WTC11 (cell line): ENCODE measurements around the gene SASH3. TPM values are rescaled to one million over a fixed set of nuclear protein-coding genes. Genes with fewer than 3 reads are reported as not detected.
"Not testable (repeated sequence)": the region's sequence is repeated elsewhere in the genome, so short reads cannot be mapped to it uniquely, and the experiment has no call there.

Source experiments
- ATAC-seq: fragments of 200-7000 bp; cut with Tn5 transposase; 2 replicates; pipeline ENCODE4 v1.10.0; 2021; ENCODE audit warnings: mild to moderate bottlenecking, moderate library complexity
- CTCF ChIA-PET: fragments of 300-600 bp; sonication (Branson Sonifier 250); formaldehyde crosslinking; loops from one replicate; lab custom pipeline; 2021; ENCODE audit warnings: antibody characterized with exemption; lab: Charles Lee
- POLR2A ChIA-PET: fragments of 350-600 bp; sonication (Branson Sonifier 250); formaldehyde crosslinking; loops from one replicate; lab custom pipeline; 2021; ENCODE audit warnings: antibody characterized with exemption; lab: Charles Lee
- DNase-seq: peaks from one replicate; pipeline ENCODE4 v3.0.0; 2021; ENCODE audit warnings: low spot score
- H3K27ac Mint-ChIP-seq: 2 replicates; pipeline ENCODE4 v1.8.0; 2021; ENCODE audit warnings: mixed read lengths
- H3K27me3 Mint-ChIP-seq: 2 replicates; pipeline ENCODE4 v1.8.0; 2021; ENCODE audit warnings: low read depth, mild to moderate bottlenecking, moderate library complexity, mixed read lengths
- H3K36me3 Mint-ChIP-seq: 2 replicates; pipeline ENCODE4 v1.8.0; 2021; ENCODE audit warnings: mixed read lengths
- H3K4me1 Mint-ChIP-seq: 2 replicates; pipeline ENCODE4 v1.8.0; 2022; ENCODE audit warnings: mixed read lengths
- H3K4me3 Mint-ChIP-seq: 2 replicates; pipeline ENCODE4 v1.8.0; 2021; ENCODE audit warnings: mild to moderate bottlenecking, moderate library complexity, mixed read lengths
- H3K9me3 Mint-ChIP-seq: 2 replicates; pipeline ENCODE4 v1.8.0; 2021; ENCODE audit warnings: mixed read lengths
- AR ChIP-seq: fragments of 250-450 bp; sonication (Bioruptor Pico); IDR thresholded peaks from 2 replicates; pipeline ENCODE4 v1.9.0; 2021; ENCODE audit warnings: mild to moderate bottlenecking
- ARID4B ChIP-seq: sonication (generic); formaldehyde crosslinking; IDR thresholded peaks from 2 replicates; pipeline ENCODE4 v1.8.0; 2023; ENCODE audit warnings: missing genetic modification reagents, mild to moderate bottlenecking, borderline replicate concordance
- ATF2 ChIP-seq: sonication (generic); formaldehyde crosslinking; IDR thresholded peaks from 2 replicates; pipeline ENCODE4 v1.8.1; 2022; ENCODE audit warnings: low read depth, missing genetic modification reagents, borderline replicate concordance
- ATF3 ChIP-seq: sonication (generic); formaldehyde crosslinking; conservative IDR thresholded peaks from 2 replicates; pipeline ENCODE4 v1.8.1; 2022; ENCODE audit warnings: mild to moderate bottlenecking, missing genetic modification reagents
- E2F1 ChIP-seq: sonication (generic); formaldehyde crosslinking; IDR thresholded peaks from 2 replicates; pipeline ENCODE4 v1.8.0; 2022; ENCODE audit warnings: mild to moderate bottlenecking, missing genetic modification reagents
- E2F5 ChIP-seq: sonication (generic); formaldehyde crosslinking; IDR thresholded peaks from 2 replicates; pipeline ENCODE4 v1.8.1; 2022; ENCODE audit warnings: mild to moderate bottlenecking, moderate library complexity, missing genetic modification reagents
- EMX1 ChIP-seq: fragments of 250-450 bp; sonication (Bioruptor Pico); IDR thresholded peaks from 2 replicates; pipeline ENCODE4 v1.8.0; 2021; ENCODE audit warnings: mild to moderate bottlenecking
- ETV6 ChIP-seq: sonication (generic); formaldehyde crosslinking; IDR thresholded peaks from 2 replicates; pipeline ENCODE4 v1.8.1; 2022; ENCODE audit warnings: mild to moderate bottlenecking, missing genetic modification reagents
- HMGA2 ChIP-seq: fragments of 250-450 bp; sonication (Bioruptor Pico); IDR thresholded peaks from 2 replicates; pipeline ENCODE4 v1.4.0; 2021; ENCODE audit warnings: mild to moderate bottlenecking, moderate library complexity
- MXD4 ChIP-seq: fragments of 250-450 bp; sonication (Bioruptor Pico); IDR thresholded peaks from 2 replicates; pipeline ENCODE4 v1.8.0; 2021; ENCODE audit warnings: mild to moderate bottlenecking, moderate library complexity, borderline replicate concordance
- NFATC4 ChIP-seq: fragments of 250-450 bp; sonication (Bioruptor Pico); IDR thresholded peaks from 2 replicates; pipeline ENCODE4 v1.9.0; 2021; ENCODE audit warnings: mild to moderate bottlenecking
- NR1H2 ChIP-seq: sonication (generic); formaldehyde crosslinking; IDR thresholded peaks from 2 replicates; pipeline ENCODE4 v1.9.0; 2021; ENCODE audit warnings: mild to moderate bottlenecking, moderate library complexity, missing genetic modification reagents
- PRRX2 ChIP-seq: fragments of 250-450 bp; sonication (Bioruptor Pico); IDR thresholded peaks from 2 replicates; pipeline ENCODE4 v1.8.0; 2021; ENCODE audit warnings: mild to moderate bottlenecking
- RELA ChIP-seq: sonication (generic); formaldehyde crosslinking; IDR thresholded peaks from 2 replicates; pipeline ENCODE4 v1.8.1; 2022; ENCODE audit warnings: missing genetic modification reagents, mild to moderate bottlenecking, borderline replicate concordance
- SMAD4 ChIP-seq: sonication (generic); formaldehyde crosslinking; IDR thresholded peaks from 2 replicates; pipeline ENCODE4 v1.8.0; 2022; ENCODE audit warnings: mild to moderate bottlenecking, missing genetic modification reagents
- SP1 ChIP-seq: sonication (generic); formaldehyde crosslinking; conservative IDR thresholded peaks from 2 replicates; pipeline ENCODE4 v1.8.1; 2022; ENCODE audit warnings: missing genetic modification reagents
- TCF7 ChIP-seq: sonication (generic); formaldehyde crosslinking; IDR thresholded peaks from 2 replicates; pipeline ENCODE4 v1.8.0; 2022; ENCODE audit warnings: mild to moderate bottlenecking, low read depth, missing genetic modification reagents, moderate library complexity
- TEAD4 ChIP-seq: sonication (generic); formaldehyde crosslinking; IDR thresholded peaks from 2 replicates; pipeline ENCODE4 v1.8.0; 2022; ENCODE audit warnings: mild to moderate bottlenecking, missing genetic modification reagents
- ZNF121 ChIP-seq: sonication (generic); formaldehyde crosslinking; IDR thresholded peaks from 2 replicates; pipeline ENCODE4 v1.8.0; 2023; ENCODE audit warnings: missing genetic modification reagents
- ZNF138 ChIP-seq: sonication (generic); formaldehyde crosslinking; conservative IDR thresholded peaks from 2 replicates; pipeline ENCODE4 v1.8.1; 2022; ENCODE audit warnings: mild to moderate bottlenecking, moderate library complexity, missing genetic modification reagents
- ZNF219 ChIP-seq: sonication (generic); formaldehyde crosslinking; IDR thresholded peaks from 2 replicates; pipeline ENCODE4 v1.8.0; 2023; ENCODE audit warnings: missing genetic modification reagents, mild to moderate bottlenecking, borderline replicate concordance
- ZNF263 ChIP-seq: sonication (generic); formaldehyde crosslinking; IDR thresholded peaks from 2 replicates; pipeline ENCODE4 v1.8.1; 2022; ENCODE audit warnings: low read depth, mild to moderate bottlenecking, moderate library complexity, missing genetic modification reagents
- total RNA-seq: library from RNA; stranded (reverse); gene quantifications from 3 replicates; pipeline ENCODE4 v1.2.3, GENCODE V29; 2021

Gene SASH3
- total RNA-seq, 1 experiment from 2014 or later, result 0.22 TPM

GRCh38 chrX:129741880-129742758 lies 37.6 kb upstream of the SASH3 start (continued):
- TF ChIP-seq SP1, result no peak
- TF ChIP-seq HMGA2 (CRISPR knock-in tag), result no peak
- no peak for TF ChIP-seq EMX1
- no peak for TF ChIP-seq ETV6
- no peak for TF ChIP-seq MXD4
- TF ChIP-seq ATF3 (CRISPR knock-in tag), result no peak

- H3K9me3 Mint-ChIP-seq, POLR2A ChIA-PET, H3K4me3 Mint-ChIP-seq, DNase-seq, H3K36me3 Mint-ChIP-seq, H3K27ac Mint-ChIP-seq, CTCF ChIA-PET, ATAC-seq: not testable (repeated sequence)
- peaks cover 10% of the 10 kb centered on the region for H3K27me3 Mint-ChIP-seq
- peaks cover 31% of the 10 kb centered on the region for H3K4me1 Mint-ChIP-seq
Measured at GRCh38 chrX:129742759-129743152, 37.0 kb upstream of the SASH3 start.

- TF ChIP-seq ZNF263 (CRISPR knock-in tag), result no peak
- TF ChIP-seq TCF7, result no peak
- TF ChIP-seq E2F5, result no peak
- TF ChIP-seq TEAD4 (CRISPR knock-in tag), result no peak
- no peak for TF ChIP-seq NFATC4 (CRISPR knock-in tag)
- TF ChIP-seq AR, result no peak
- no peak for TF ChIP-seq ARID4B (CRISPR knock-in tag)
- TF ChIP-seq SMAD4 (CRISPR knock-in tag), result no peak
- TF ChIP-seq ATF2 (CRISPR knock-in tag), result no peak
- no peak for TF ChIP-seq ATF3 (CRISPR knock-in tag)
- TF ChIP-seq ZNF219 (CRISPR knock-in tag), result no peak
- no peak for TF ChIP-seq RELA (CRISPR knock-in tag)
- no peak for TF ChIP-seq PRRX2 (CRISPR knock-in tag)
- no peak for TF ChIP-seq NR1H2 (CRISPR knock-in tag)
- no peak for TF ChIP-seq ZNF121
- TF ChIP-seq E2F1 (CRISPR knock-in tag), result no peak
- no peak for TF ChIP-seq ZNF138
- no peaks in the 10 kb centered on the region for H3K36me3 Mint-ChIP-seq
- DNase-seq (no peak), ATAC-seq (no peak)
- ChIA-PET CTCF (no interaction called here), POLR2A (no interaction called here)
- no peak overlapping the region for H3K27ac Mint-ChIP-seq
- H3K4me3 Mint-ChIP-seq, result no peak overlapping the region
- H3K9me3 Mint-ChIP-seq, result no peaks in the 10 kb centered on the region
- peaks cover 37% of the 10 kb centered on the region for H3K4me1 Mint-ChIP-seq
- H3K27me3 Mint-ChIP-seq, result peaks cover 5% of the 10 kb centered on the region
Measured at GRCh38 chrX:129743821-129744220, 35.9 kb upstream of the SASH3 start.
